K562 (cell line): ENCODE measurements around the gene VPS18. TPM values are rescaled to one million over a fixed set of nuclear protein-coding genes. Genes with fewer than 3 reads are reported as not detected.

Experiments used
- ATAC-seq: fragments of 200-7000 bp; cut with Tn5 transposase; 3 replicates; pipeline ENCODE4 v1.9.1; 2020; ENCODE audit warnings: moderate library complexity
- BruUV-seq: library from RNA; stranded (reverse); fragments of 400-500 nt; replicated peaks from 2 replicates; lab custom pipeline; 2021; lab: Mats Ljungman, UMichigan
- CTCF ChIA-PET: fragments of 300-600 bp; formaldehyde crosslinking; extraction: SDS; loops from one replicate; lab custom pipeline; 2021; ENCODE audit warnings: low intra/inter-chr PET ratio; lab: Yijun Ruan, JAX
- POLR2A ChIA-PET: fragments of 300-600, 350-650 bp; sonication (Branson Sonifier 250); formaldehyde crosslinking; extraction: SDS; loops from one replicate; lab custom pipeline; 2021; ENCODE audit warnings: antibody characterized with exemption, inconsistent platforms; lab: Yijun Ruan, JAX
- DNase-seq, 4 experiments: peaks; one replicate each; pipeline versions ENCODE4 v3.0.0 to v3.0.0-alpha.2; 2011 to 2018; ENCODE audit warnings: low spot score in 3 of 4, mixed read lengths in 3 of 4; ENCODE audit errors: extremely low read depth in 1 of 4
- FAIRE-seq: peaks from 2 replicates; lab custom pipeline; 2011; peaks lifted over from hg19 to GRCh38; lab: Jason Lieb, UNC
- H2AFZ ChIP-seq: 2 replicates; pipeline ENCODE4 v1.6.0; 2011; ENCODE audit warnings: low read depth, low read length, control low read depth, inconsistent platforms
- H3K27ac ChIP-seq: fragments of 200-600 bp; 3 replicates; pipeline ENCODE4 v1.8.0; 2011; ENCODE audit warnings: low read depth, mild to moderate bottlenecking, control low read depth, inconsistent platforms, low read length, moderate library complexity, mixed read lengths; ENCODE audit errors: extremely low read depth
- H3K27me3 ChIP-seq, 2 experiments: fragments of 300-600 bp in 1 of 2; 2 replicates in 1 of 2; 3 replicates in 1 of 2; pipeline versions ENCODE4 v1.6.0 to v1.8.0; 2011; ENCODE audit warnings: inconsistent platforms in 2 of 2, low read length in 2 of 2, mild to moderate bottlenecking in 1 of 2, mixed read lengths in 1 of 2, moderate library complexity in 1 of 2; ENCODE audit not compliant: control insufficient read depth in 2 of 2, insufficient read depth in 2 of 2
- H3K36me3 ChIP-seq: fragments of 300-600 bp; 3 replicates; pipeline ENCODE4 v1.8.0; 2011; ENCODE audit warnings: mild to moderate bottlenecking, low read length, inconsistent platforms; ENCODE audit not compliant: control insufficient read depth, insufficient read depth
- H3K4me1 ChIP-seq, 2 experiments: fragments of 200-600 bp in 1 of 2; replicated peaks in 1 of 2; 2 replicates in 1 of 2; 3 replicates in 1 of 2; pipeline versions ENCODE4 v1.5.1 to v1.8.0; 2011; ENCODE audit warnings: inconsistent platforms in 2 of 2, low read length in 2 of 2, mild to moderate bottlenecking in 1 of 2, mixed read lengths in 1 of 2, moderate library complexity in 1 of 2; ENCODE audit not compliant: control insufficient read depth in 2 of 2, insufficient read depth in 2 of 2
- H3K4me2 ChIP-seq: 2 replicates; pipeline ENCODE4 v1.6.1; 2011; ENCODE audit warnings: low read length, control low read depth, inconsistent platforms, mixed read lengths; ENCODE audit not compliant: insufficient read depth
- H3K4me3 ChIP-seq: fragments of 200-600 bp; sonication (generic), shearing (Covaris generic); 2 replicates; pipeline ENCODE4 v1.5.1; 2016; ENCODE audit warnings: control low read depth, inconsistent platforms
- H3K79me2 ChIP-seq: fragments of 200-600 bp; 3 replicates; pipeline ENCODE4 v1.8.0; 2011; ENCODE audit warnings: low read length, inconsistent platforms; ENCODE audit not compliant: control insufficient read depth, insufficient read depth
- H3K9ac ChIP-seq, 2 experiments: 2 replicates each; pipeline versions ENCODE4 v1.6.0 to v1.6.1; 2011; ENCODE audit warnings: low read depth in 2 of 2, low read length in 2 of 2, control low read depth in 1 of 2, inconsistent platforms in 1 of 2, mild to moderate bottlenecking in 1 of 2, mixed read lengths in 1 of 2; ENCODE audit not compliant: insufficient read depth in 1 of 2
- H3K9me1 ChIP-seq: one replicate; pipeline ENCODE4 v1.6.0; 2011; ENCODE audit warnings: inconsistent platforms, mild to moderate bottlenecking, low read length, moderate library complexity; ENCODE audit not compliant: control insufficient read depth, insufficient read depth
- H3K9me3 ChIP-seq: replicated peaks from 2 replicates; pipeline ENCODE4 v1.5.1; 2011; ENCODE audit warnings: low read depth, low read length, inconsistent platforms; ENCODE audit not compliant: control insufficient read depth, insufficient read depth
- H4K20me1 ChIP-seq: replicated peaks from 2 replicates; pipeline ENCODE4 v1.6.1; 2011; ENCODE audit warnings: low read length, inconsistent platforms, mixed read lengths; ENCODE audit not compliant: control insufficient read depth, insufficient read depth
- ATF1 ChIP-seq, 2 experiments: fragments of 450-650 bp in 1 of 2; IDR thresholded peaks; 2 replicates each; pipeline ENCODE4 v1.6.1; 2016; ENCODE audit warnings: missing compliant biosample characterization in 1 of 2, missing genetic modification characterization in 1 of 2
- CBX8 ChIP-seq: fragments of 200-600 bp; sonication (generic); IDR thresholded peaks from 2 replicates; pipeline ENCODE4 v1.6.1; 2012; ENCODE audit warnings: borderline replicate concordance, mixed run types, low read depth, mild to moderate bottlenecking, moderate library complexity, mixed read lengths, low read length, control low read depth, inconsistent platforms; ENCODE audit not compliant: poor library complexity, severe bottlenecking; ENCODE audit errors: extremely low read depth
- ETV5 ChIP-seq: sonication (generic); formaldehyde crosslinking; IDR thresholded peaks from 2 replicates; pipeline ENCODE4 v1.4.0; 2020; ENCODE audit warnings: low read depth, mild to moderate bottlenecking, missing genetic modification reagents
- FOSL1 ChIP-seq: fragments of 200-800 bp; sonication (Bioruptor generic); conservative IDR thresholded peaks from 2 replicates; pipeline ENCODE4 v1.6.1; 2016; ENCODE audit warnings: missing genetic modification characterization, missing compliant biosample characterization
- JUN ChIP-seq, 2 experiments: sonication (generic) in 1 of 2; formaldehyde crosslinking in 1 of 2; IDR thresholded peaks; 2 replicates each; pipeline versions ENCODE4 v1.6.1 to v1.8.0; 2012 to 2022; ENCODE audit warnings: borderline replicate concordance in 2 of 2, mild to moderate bottlenecking in 2 of 2, improper control_type of control experiment in 1 of 2, low read depth in 1 of 2, low read length in 1 of 2, missing genetic modification reagents in 1 of 2
- KAT8 ChIP-seq: fragments of 450-650 bp; IDR thresholded peaks from 2 replicates; pipeline ENCODE4 v1.6.1; 2016; ENCODE audit warnings: low read depth, mild to moderate bottlenecking
- PML ChIP-seq: IDR thresholded peaks from 2 replicates; pipeline ENCODE4 v1.6.1; 2012; ENCODE audit warnings: low read length, inconsistent platforms
- RBFOX2 ChIP-seq: fragments of 200-400 bp; formaldehyde crosslinking; IDR thresholded peaks from 2 replicates; pipeline ENCODE4 v1.6.1; 2017; ENCODE audit warnings: low read depth, mild to moderate bottlenecking, low read length, moderate library complexity
- RBM25 ChIP-seq: fragments of 200-400 bp; formaldehyde crosslinking; IDR thresholded peaks from 2 replicates; pipeline ENCODE4 v1.6.1; 2018; ENCODE audit warnings: low read length, low read depth, moderate library complexity; ENCODE audit not compliant: severe bottlenecking
- RFX5 ChIP-seq: IDR thresholded peaks from 2 replicates; pipeline ENCODE4 v1.6.1; 2011; ENCODE audit warnings: low read depth, mild to moderate bottlenecking, improper control_type of control experiment, low read length
- SIN3B ChIP-seq: fragments of 450-650 bp; IDR thresholded peaks from 2 replicates; pipeline ENCODE4 v1.6.1; 2017; ENCODE audit warnings: low read depth, mild to moderate bottlenecking, moderate library complexity
- SMAD3 ChIP-seq: fragments of 450-650 bp; formaldehyde crosslinking; conservative IDR thresholded peaks from 2 replicates; pipeline ENCODE4 v1.4.0; 2020; ENCODE audit warnings: mild to moderate bottlenecking
- SMARCA4 ChIP-seq: fragments of 450-650 bp; IDR thresholded peaks from 2 replicates; pipeline ENCODE4 v1.6.1; 2016
- TGIF2 ChIP-seq: sonication (generic); formaldehyde crosslinking; IDR thresholded peaks from 2 replicates; pipeline ENCODE4 v1.8.1; 2022; ENCODE audit warnings: mild to moderate bottlenecking, missing genetic modification reagents, moderate library complexity
- WGBS: fragments of 100-300 bp; shearing (Covaris generic); methylation state at CpG from one replicate; pipeline ENCODE4 v1.1.6; 2016; ENCODE audit warnings: low coverage, mixed read lengths; ENCODE audit not compliant: insufficient coverage; ENCODE audit errors: missing lambda C conversion rate; 5-methylcytosine and 5-hydroxymethylcytosine counted together
- in situ Hi-C: fragments of 300-500 bp; cut with MboI; formaldehyde crosslinking; loops from 4 replicates; pipeline ENCODE4 v1.15.0; 2018; ENCODE audit warnings: inconsistent platforms, mixed read lengths
- intact Hi-C: fragments of 100-400 bp; cut with micrococcal nuclease; formaldehyde crosslinking; loops from 2 replicates; pipeline ENCODE4 v1.14.2; 2022
- polyA plus RNA-seq, 8 experiments: library from polyadenylated mRNA; depleted of rRNA in 4 of 8; stranded (reverse) in 5 of 8; unstranded in 3 of 8; fragments of >200 nt; fragmentation: Nextera tagmentation in 2 of 8; fragmentation: Illumina TruSeq in 1 of 8; extraction: Ambion mirVana in 2 of 8; extraction: Trizol in 1 of 8; gene quantifications; 2 replicates each; pipeline versions ENCODE4 v1.2.1 to v1.2.3, GENCODE V29; 2011 to 2014; ENCODE audit warnings: inconsistent platforms in 1 of 8, missing spikeins in 1 of 8
- total RNA-seq, 7 experiments: library from RNA; depleted of rRNA in 6 of 7; stranded (reverse); fragments of >200 nt in 6 of 7; fragmentation: Illumina TruSeq in 2 of 7; extraction: Trizol in 2 of 7; gene quantifications; 2 replicates each; pipeline versions ENCODE4 v1.2.1 to v1.2.3, GENCODE V29; 2011 to 2021; ENCODE audit warnings: low replicate concordance in 1 of 7
- TF ChIP-seq, protein P1 (sequence below): fragments of 250-450 bp; sonication (Bioruptor Pico); IDR thresholded peaks from 2 replicates; pipeline ENCODE4 v1.9.0; 2021; ENCODE audit warnings: mild to moderate bottlenecking, inconsistent platforms
- TF ChIP-seq, protein P2 (sequence below), 2 experiments: fragments of 450-650 bp in 1 of 2; sonication (generic) in 1 of 2; formaldehyde crosslinking in 1 of 2; IDR thresholded peaks in 1 of 2; conservative IDR thresholded peaks in 1 of 2; 2 replicates each; pipeline versions ENCODE4 v1.6.1 to v1.8.1; 2016 to 2023; ENCODE audit warnings: mild to moderate bottlenecking in 2 of 2, moderate library complexity in 2 of 2, inconsistent platforms in 1 of 2, missing genetic modification reagents in 1 of 2
- TF ChIP-seq, protein P3 (sequence below): fragments of 250-450 bp; sonication (Bioruptor Pico); IDR thresholded peaks from 2 replicates; pipeline ENCODE4 v1.5.0; 2020; ENCODE audit warnings: mild to moderate bottlenecking

Gene VPS18
- total and polyA plus RNA-seq, 9 of the 15 experiments (the other 6 are each of a cell fraction or from before 2014, with no cell fraction given): 0.73 to 19.9 (median 8.5) TPM

DNA sequence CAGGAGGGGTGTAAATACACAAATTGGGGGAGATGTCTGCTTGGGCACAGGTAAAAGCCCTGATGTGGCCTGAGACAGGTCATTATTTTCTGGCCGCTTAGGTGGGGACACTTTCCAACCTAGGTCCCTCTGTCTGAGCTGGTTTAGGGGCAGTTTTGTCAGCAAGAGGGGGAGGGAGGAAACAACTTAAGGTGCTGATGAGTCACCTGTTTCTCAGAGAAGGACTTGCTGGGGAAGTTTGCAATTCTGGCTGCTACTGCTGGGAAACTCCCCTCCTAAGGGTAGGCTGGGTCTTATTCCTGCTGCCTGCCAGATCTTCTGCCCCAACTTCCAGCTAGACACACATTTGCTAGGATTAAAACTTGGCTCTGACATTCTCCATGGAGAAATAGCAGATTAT lies 15.5 kb upstream of the VPS18 start:
- peak overlapping the region in 1 of 2 experiments; percentile 52; a peak in 1 of 4 replicates for H3K9ac ChIP-seq
- no peaks in the 10 kb centered on the region for H3K9me3 ChIP-seq
- ATAC-seq: peak; percentile 35
- intact Hi-C loops: no loop called here
- H2AFZ ChIP-seq: no peak overlapping the region
- FAIRE-seq: peak; percentile 68
- H3K9me1 ChIP-seq: no peaks in the 10 kb centered on the region
- H3K4me2 ChIP-seq: no peak overlapping the region
- H3K27ac ChIP-seq: no peak overlapping the region
- no peak overlapping the region for H3K4me3 ChIP-seq
- no peaks in the 10 kb centered on the region for H4K20me1 ChIP-seq
- WGBS: 7% methylated on average over 1 of the region's 1 CpG
- no peaks in the 10 kb centered on the region for H3K36me3 ChIP-seq
- ChIA-PET CTCF (interaction anchor here (1.3 kb wide), 1 partner anchor 20 kb away, joined by 4 read pairs; no protein-coding TSS in a partner anchor), POLR2A (interaction anchor here (0.7 to 1.4 kb wide), 4 partner anchors 8 to 457 kb away, joined by 3 to 7 read pairs (median 3); no protein-coding TSS in a partner anchor)
- H3K27me3 ChIP-seq: no peaks in the 10 kb centered on the region
- DNase-seq: peak; percentile 38 to 53 (median 42)
- peaks cover 5 to 15% of the 10 kb centered on the region in 2 experiments; a peak in 4 of 5 replicates for H3K4me1 ChIP-seq
- no TSS peak for BruUV-seq
- in situ Hi-C loops: no loop called here
- no peaks in the 10 kb centered on the region for H3K79me2 ChIP-seq
- peak; percentile 63 for TF ChIP-seq JUN (IDR thresholded peaks at IDR 0.05; ENCODE audit: borderline replicate concordance, low read depth, low read length)
- TF ChIP-seq JUN (CRISPR knock-in tag; IDR thresholded peaks at IDR 0.05; ENCODE audit: borderline replicate concordance): no peak
- TF ChIP-seq, protein P1, sequence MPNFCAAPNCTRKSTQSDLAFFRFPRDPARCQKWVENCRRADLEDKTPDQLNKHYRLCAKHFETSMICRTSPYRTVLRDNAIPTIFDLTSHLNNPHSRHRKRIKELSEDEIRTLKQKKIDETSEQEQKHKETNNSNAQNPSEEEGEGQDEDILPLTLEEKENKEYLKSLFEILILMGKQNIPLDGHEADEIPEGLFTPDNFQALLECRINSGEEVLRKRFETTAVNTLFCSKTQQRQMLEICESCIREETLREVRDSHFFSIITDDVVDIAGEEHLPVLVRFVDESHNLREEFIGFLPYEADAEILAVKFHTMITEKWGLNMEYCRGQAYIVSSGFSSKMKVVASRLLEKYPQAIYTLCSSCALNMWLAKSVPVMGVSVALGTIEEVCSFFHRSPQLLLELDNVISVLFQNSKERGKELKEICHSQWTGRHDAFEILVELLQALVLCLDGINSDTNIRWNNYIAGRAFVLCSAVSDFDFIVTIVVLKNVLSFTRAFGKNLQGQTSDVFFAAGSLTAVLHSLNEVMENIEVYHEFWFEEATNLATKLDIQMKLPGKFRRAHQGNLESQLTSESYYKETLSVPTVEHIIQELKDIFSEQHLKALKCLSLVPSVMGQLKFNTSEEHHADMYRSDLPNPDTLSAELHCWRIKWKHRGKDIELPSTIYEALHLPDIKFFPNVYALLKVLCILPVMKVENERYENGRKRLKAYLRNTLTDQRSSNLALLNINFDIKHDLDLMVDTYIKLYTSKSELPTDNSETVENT (CRISPR knock-in tag): no peak
- no peak for TF ChIP-seq TGIF2 (CRISPR knock-in tag)
- TF ChIP-seq SIN3B: no peak
- TF ChIP-seq, protein P2, sequence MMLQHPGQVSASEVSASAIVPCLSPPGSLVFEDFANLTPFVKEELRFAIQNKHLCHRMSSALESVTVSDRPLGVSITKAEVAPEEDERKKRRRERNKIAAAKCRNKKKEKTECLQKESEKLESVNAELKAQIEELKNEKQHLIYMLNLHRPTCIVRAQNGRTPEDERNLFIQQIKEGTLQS (IDR thresholded peaks at IDR 0.05): peak; percentile 82
- TF ChIP-seq, protein P2 (CRISPR knock-in tag; conservative IDR thresholded peaks at IDR 0.05): no peak
- no peak for TF ChIP-seq KAT8
- TF ChIP-seq SMARCA4: peak; percentile 17; the same call in 1 of the 2 replicates
- 0 out of 2 replicates have a peak, but pooled peaks have one; percentile 43 for TF ChIP-seq RFX5
- no peak for TF ChIP-seq ETV5 (CRISPR knock-in tag)
- TF ChIP-seq ATF1 (CRISPR knock-in tag; IDR thresholded peaks at IDR 0.05): no peak
- no peak for TF ChIP-seq ATF1 (tag; IDR thresholded peaks at IDR 0.05)
- TF ChIP-seq FOSL1: peak; percentile 82
- TF ChIP-seq PML: no peak
- TF ChIP-seq CBX8: no peak
- no peak for TF ChIP-seq RBM25
- no peak for TF ChIP-seq SMAD3 (CRISPR knock-in tag)
- TF ChIP-seq RBFOX2: no peak
- TF ChIP-seq, protein P3, sequence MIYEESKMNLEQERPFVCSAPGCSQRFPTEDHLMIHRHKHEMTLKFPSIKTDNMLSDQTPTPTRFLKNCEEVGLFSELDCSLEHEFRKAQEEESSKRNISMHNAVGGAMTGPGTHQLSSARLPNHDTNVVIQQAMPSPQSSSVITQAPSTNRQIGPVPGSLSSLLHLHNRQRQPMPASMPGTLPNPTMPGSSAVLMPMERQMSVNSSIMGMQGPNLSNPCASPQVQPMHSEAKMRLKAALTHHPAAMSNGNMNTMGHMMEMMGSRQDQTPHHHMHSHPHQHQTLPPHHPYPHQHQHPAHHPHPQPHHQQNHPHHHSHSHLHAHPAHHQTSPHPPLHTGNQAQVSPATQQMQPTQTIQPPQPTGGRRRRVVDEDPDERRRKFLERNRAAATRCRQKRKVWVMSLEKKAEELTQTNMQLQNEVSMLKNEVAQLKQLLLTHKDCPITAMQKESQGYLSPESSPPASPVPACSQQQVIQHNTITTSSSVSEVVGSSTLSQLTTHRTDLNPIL (CRISPR knock-in tag): no peak
